A549 (cell line): Measurements from ENCODE around the gene TAF9B.

ENCODE experiments used
- CBX8 ChIP-seq: fragments of 200-600 bp; sonication (generic); IDR thresholded peaks from 2 replicates; pipeline ENCODE4 v1.6.1; 2016
- CHD2 ChIP-seq: fragments of 150-350 bp; IDR thresholded peaks from 2 replicates; pipeline ENCODE4 v1.6.1; 2014; ENCODE audit warnings: low read length; ENCODE audit not compliant: partially characterized antibody
- CHD4 ChIP-seq: fragments of 200-600 bp; sonication (generic); IDR thresholded peaks from 2 replicates; pipeline ENCODE4 v1.6.1; 2016; ENCODE audit warnings: antibody characterized with exemption, mild to moderate bottlenecking, borderline replicate concordance
- CTCF ChIP-seq: fragments of >200 bp; sonication (Bioruptor Twin); formaldehyde crosslinking; IDR thresholded peaks from 3 replicates; pipeline ENCODE4 v1.5.1; 2016
- MAFK ChIP-seq: fragments of 450-650 bp; IDR thresholded peaks from 2 replicates; pipeline ENCODE4 v1.6.1; 2014; ENCODE audit not compliant: partially characterized antibody
- POLR2A ChIP-seq: IDR thresholded peaks from 2 replicates; pipeline ENCODE4 v1.6.1; 2012; ENCODE audit warnings: mild to moderate bottlenecking, low read length
- POLR2AphosphoS2 ChIP-seq: conservative IDR thresholded peaks from 2 replicates; pipeline ENCODE4 v1.6.1; 2012; ENCODE audit warnings: low read length, improper control_type of control experiment, inconsistent platforms

GRCh38 chrX:78119521-78120227, 19.8 kb downstream of the TAF9B start:
- no peak for TF ChIP-seq POLR2A
- TF ChIP-seq POLR2AphosphoS2, result no peak
- TF ChIP-seq CTCF, result peak; percentile 36; the same call in 2 of the 3 replicates
- no peak for TF ChIP-seq CHD4
- no peak for TF ChIP-seq CBX8
- no peak for TF ChIP-seq MAFK
- TF ChIP-seq CHD2, result no peak
